ENCODE data around the gene AKT1. TPM values are rescaled to one million over a fixed set of nuclear protein-coding genes. Genes with fewer than 3 reads are reported as not detected.

Gene AKT1
- total and polyA plus RNA-seq, 4 donors: 30.6 to 192 (median 58.7) TPM

GRCh38 chr14:104752735-104753527 is 42.6 kb downstream of the AKT1 start, which contains the start of gene SIVA1:
Gene SIVA1 (plus strand): TSS chr14:104753147. CDS start chr14:104753202, 55 bp downstream.
- peaks cover 2 to 23% (median 12%) of the 10 kb centered on the region in 4 donors for H3K36me3 ChIP-seq (ENCODE audit: control insufficient read depth in 4 of 4, insufficient read depth in 3 of 4, low read depth in 1 of 4, low read length in 3 of 4)
- H3K27ac ChIP-seq (ENCODE audit: low read depth in 1 of 2, low read length in 2 of 2): peak within 1 kb of the TSS; percentile 89 to 92
- H3K4me1 ChIP-seq (ENCODE audit: control insufficient read depth in 4 of 4, insufficient read depth in 4 of 4, low read length in 3 of 4): peaks cover 12 to 52% (median 42%) of the 10 kb centered on the region in 4 donors
- no peaks in the 10 kb centered on the region for H3K27me3 ChIP-seq (ENCODE audit: control insufficient read depth in 4 of 4, insufficient read depth in 4 of 4, low read length in 3 of 4)
- no peaks in the 10 kb centered on the region for H3K9me3 ChIP-seq (ENCODE audit: control insufficient read depth in 4 of 4, low read length in 3 of 4)
- peak; percentile 97 for DNase-seq (ENCODE audit: low spot score)
- TF ChIP-seq YY1 (IDR thresholded peaks at IDR 0.05) (peak; percentile 79), SP1 (IDR thresholded peaks at IDR 0.05) (peak; percentile 97), RAD21 (IDR thresholded peaks at IDR 0.05) (peak; percentile 22 to 36), JUND (IDR thresholded peaks at IDR 0.05) (peak in 1 of 2 donors; percentile 40), FOXA2 (IDR thresholded peaks at IDR 0.05) (no peak), REST (IDR thresholded peaks at IDR 0.05) (peak; percentile 43), HNF4A (conservative IDR thresholded peaks at IDR 0.05) (peak in 1 of 2 donors; percentile 56), GABPA (IDR thresholded peaks at IDR 0.05 in 1 of 2, conservative IDR thresholded peaks at IDR 0.05 in 1 of 2) (peak in 1 of 2 donors; percentile 55), TAF1 (conservative IDR thresholded peaks at IDR 0.05) (no peak), EGR1 (IDR thresholded peaks at IDR 0.05; ENCODE audit: low read depth in 2 of 2) (peak; percentile 78 to 88), RXRA (IDR thresholded peaks at IDR 0.05) (peak; percentile 75 to 78), NR2F2 (IDR thresholded peaks at IDR 0.05) (peak; percentile 91), ATF3 (IDR thresholded peaks at IDR 0.05) (no peak), HNF4G (IDR thresholded peaks at IDR 0.05) (peak; percentile 10), CTCF (IDR thresholded peaks at IDR 0.05; ENCODE audit: low read depth, low read length, missing input control) (no peak), FOXA1 (IDR thresholded peaks at IDR 0.05) (no peak), MAX (IDR thresholded peaks at IDR 0.05) (peak; percentile 65), ZBTB33 (IDR thresholded peaks at IDR 0.05) (peak; percentile 73)
- peak within 1 kb of the TSS; percentile 47 to 83 for H3K9ac ChIP-seq (ENCODE audit: low read depth in 1 of 2, low read length in 2 of 2)
- peak within 1 kb of the TSS; percentile 51 to 95 (median 85) for H3K4me3 ChIP-seq (ENCODE audit: low read depth in 1 of 3, low read length in 3 of 3)
- under 1% methylated on average over 95 of the region's 95 CpGs for WGBS

All from liver (tissue), 9 donors.